ENCODE results near the gene GRM8. TPM values are rescaled to one million over a fixed set of nuclear protein-coding genes. Genes with fewer than 3 reads are reported as not detected.

GRM8 gene
- total RNA-seq, 3 donors from 2014 or later, result not detected

DNA sequence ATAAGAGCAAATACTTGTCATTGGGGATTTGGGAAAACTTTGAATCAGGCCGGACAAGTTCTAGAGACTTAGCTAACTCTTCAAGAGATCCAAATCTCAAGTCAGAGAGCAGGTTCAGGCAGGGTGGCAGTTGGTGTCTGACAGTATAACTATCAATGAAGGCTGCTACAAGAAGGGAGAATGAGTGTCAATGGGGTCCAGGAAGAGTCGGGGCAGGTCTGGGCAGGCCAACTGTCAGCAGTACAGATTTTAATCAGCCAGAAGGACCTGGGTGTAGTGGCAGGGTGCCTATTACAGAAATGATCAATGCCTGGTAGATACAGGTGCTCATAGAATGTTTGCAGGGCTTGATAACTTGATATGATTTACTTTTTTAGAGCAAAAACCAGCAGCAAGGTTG, 751.1 kb downstream of the GRM8 start:
- DNase-seq (ENCODE audit: low spot score in 2 of 2), result no peak
- TF ChIP-seq POLR2A (IDR thresholded peaks at IDR 0.05), result no peak
- no peak for TF ChIP-seq POLR2AphosphoS5 (IDR thresholded peaks at IDR 0.05)
- TF ChIP-seq, protein P1, sequence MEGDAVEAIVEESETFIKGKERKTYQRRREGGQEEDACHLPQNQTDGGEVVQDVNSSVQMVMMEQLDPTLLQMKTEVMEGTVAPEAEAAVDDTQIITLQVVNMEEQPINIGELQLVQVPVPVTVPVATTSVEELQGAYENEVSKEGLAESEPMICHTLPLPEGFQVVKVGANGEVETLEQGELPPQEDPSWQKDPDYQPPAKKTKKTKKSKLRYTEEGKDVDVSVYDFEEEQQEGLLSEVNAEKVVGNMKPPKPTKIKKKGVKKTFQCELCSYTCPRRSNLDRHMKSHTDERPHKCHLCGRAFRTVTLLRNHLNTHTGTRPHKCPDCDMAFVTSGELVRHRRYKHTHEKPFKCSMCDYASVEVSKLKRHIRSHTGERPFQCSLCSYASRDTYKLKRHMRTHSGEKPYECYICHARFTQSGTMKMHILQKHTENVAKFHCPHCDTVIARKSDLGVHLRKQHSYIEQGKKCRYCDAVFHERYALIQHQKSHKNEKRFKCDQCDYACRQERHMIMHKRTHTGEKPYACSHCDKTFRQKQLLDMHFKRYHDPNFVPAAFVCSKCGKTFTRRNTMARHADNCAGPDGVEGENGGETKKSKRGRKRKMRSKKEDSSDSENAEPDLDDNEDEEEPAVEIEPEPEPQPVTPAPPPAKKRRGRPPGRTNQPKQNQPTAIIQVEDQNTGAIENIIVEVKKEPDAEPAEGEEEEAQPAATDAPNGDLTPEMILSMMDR (IDR thresholded peaks at IDR 0.05), result no peak
- intact Hi-C loops (cut with DNase I; ENCODE audit: low total_unique reads), result no loop called here

DNA sequence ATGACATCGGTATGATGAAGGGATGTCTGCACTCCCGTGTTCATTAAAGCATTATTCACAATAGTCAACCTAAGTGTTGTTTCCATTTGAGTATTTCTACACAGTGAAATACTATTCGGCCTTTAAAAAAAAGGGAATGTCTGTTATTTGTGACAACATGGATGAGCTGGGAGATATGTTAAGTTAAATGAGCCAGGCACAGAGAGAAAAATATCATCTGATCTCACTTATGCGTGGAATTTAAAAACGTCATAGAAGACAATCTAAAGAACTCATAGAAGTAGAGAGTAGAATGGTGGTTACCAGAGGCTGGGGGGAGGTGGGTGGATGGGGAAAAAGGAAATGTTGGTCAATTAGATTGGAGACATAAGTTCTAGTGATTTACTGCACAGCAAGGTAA, 753.3 kb downstream of the GRM8 start:
- intact Hi-C loops (cut with DNase I; ENCODE audit: low total_unique reads), result no loop called here
- TF ChIP-seq POLR2AphosphoS5 (IDR thresholded peaks at IDR 0.05) (no peak), POLR2A (IDR thresholded peaks at IDR 0.05) (no peak)
- TF ChIP-seq, protein P1 (IDR thresholded peaks at IDR 0.05), result no peak
- H3K27ac ChIP-seq, result no peak overlapping the region

More for the DNA sequence above, 751.1 kb downstream of the GRM8 start:
- H3K27me3 ChIP-seq, result no peaks in the 10 kb centered on the region
- no peak overlapping the region for H3K4me3 ChIP-seq
- no peaks in the 10 kb centered on the region for H3K4me1 ChIP-seq
- H3K36me3 ChIP-seq, result no peaks in the 10 kb centered on the region
- H3K9me3 ChIP-seq, result no peaks in the 10 kb centered on the region
- no peak overlapping the region for H3K27ac ChIP-seq

GRCh38 chr7:126495733-126496132, 757.0 kb downstream of the GRM8 start:
- intact Hi-C loops (cut with DNase I; ENCODE audit: low total_unique reads), result loop anchor here (2.0 kb wide), 1 partner anchor 13 kb away; no protein-coding TSS in a partner anchor
- no peaks in the 10 kb centered on the region for H3K36me3 ChIP-seq
- no peak overlapping the region for H3K4me3 ChIP-seq
- H3K27me3 ChIP-seq, result no peaks in the 10 kb centered on the region
- H3K9me3 ChIP-seq, result no peaks in the 10 kb centered on the region
- H3K27ac ChIP-seq, result no peak overlapping the region
- no peaks in the 10 kb centered on the region for H3K4me1 ChIP-seq
- no peak for DNase-seq (ENCODE audit: low spot score in 2 of 2)
- TF ChIP-seq, protein P1 (IDR thresholded peaks at IDR 0.05), result no peak
- no peak for TF ChIP-seq POLR2A (IDR thresholded peaks at IDR 0.05)
- TF ChIP-seq POLR2AphosphoS5 (IDR thresholded peaks at IDR 0.05), result no peak

More for the DNA sequence above, 753.3 kb downstream of the GRM8 start:
- DNase-seq (ENCODE audit: low spot score in 2 of 2), result no peak
- Histone ChIP-seq H3K36me3 (no peaks in the 10 kb centered on the region), H3K4me1 (no peaks in the 10 kb centered on the region), H3K9me3 (no peaks in the 10 kb centered on the region), H3K4me3 (no peak overlapping the region), H3K27me3 (no peaks in the 10 kb centered on the region)

DNA sequence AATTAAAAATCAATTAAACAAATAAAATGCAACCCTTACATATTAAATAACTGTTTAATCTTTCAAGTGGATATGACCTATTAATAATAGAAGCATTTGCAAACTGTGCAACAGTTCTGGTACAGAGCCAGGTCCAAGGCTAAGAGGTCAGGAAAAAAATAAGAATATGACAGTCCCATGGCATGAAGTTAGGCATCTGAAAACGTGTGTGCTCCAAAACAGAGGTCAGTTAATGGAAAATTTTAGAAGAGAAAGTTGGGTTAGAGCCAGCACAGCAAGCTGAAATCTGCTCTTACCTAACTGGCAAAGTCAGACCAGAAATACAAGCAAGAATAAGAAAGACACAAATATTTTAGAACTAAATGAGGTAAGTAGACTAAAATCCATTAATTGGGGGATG, 757.7 kb downstream of the GRM8 start:
- Histone ChIP-seq H3K36me3 (no peaks in the 10 kb centered on the region), H3K4me1 (no peaks in the 10 kb centered on the region), H3K9me3 (no peaks in the 10 kb centered on the region), H3K27ac (no peak overlapping the region), H3K4me3 (no peak overlapping the region), H3K27me3 (no peaks in the 10 kb centered on the region)
- TF ChIP-seq POLR2AphosphoS5 (IDR thresholded peaks at IDR 0.05), result no peak
- no peak for TF ChIP-seq POLR2A (IDR thresholded peaks at IDR 0.05)
- TF ChIP-seq, protein P1 (IDR thresholded peaks at IDR 0.05), result no peak
- DNase-seq (ENCODE audit: low spot score in 2 of 2), result no peak
- intact Hi-C loops (cut with DNase I; ENCODE audit: low total_unique reads), result loop anchor here (2.0 kb wide), 1 partner anchor 14 kb away; no protein-coding TSS in a partner anchor

DNA sequence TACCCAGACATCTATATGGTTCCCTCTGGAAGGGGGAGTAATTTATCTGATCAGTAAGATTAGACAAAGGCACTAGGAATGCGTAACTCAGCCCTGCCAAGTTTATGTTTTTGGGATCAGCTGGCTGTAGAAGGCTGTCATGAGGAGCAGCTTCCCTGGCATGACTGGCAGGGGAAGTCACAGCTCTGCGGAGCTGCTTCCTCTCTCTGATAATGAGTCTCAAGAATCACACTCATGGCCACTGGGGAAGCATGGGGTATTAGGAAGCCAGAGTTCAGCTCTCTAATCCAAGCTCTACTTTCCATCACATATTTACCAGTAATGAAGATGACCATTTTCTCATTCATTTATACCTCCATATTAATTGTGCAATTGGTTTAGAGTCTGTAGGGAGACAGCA, 758.9 kb downstream of the GRM8 start:
- no peak for TF ChIP-seq POLR2AphosphoS5 (IDR thresholded peaks at IDR 0.05)
- TF ChIP-seq POLR2A (IDR thresholded peaks at IDR 0.05), result no peak
- TF ChIP-seq, protein P1 (IDR thresholded peaks at IDR 0.05), result no peak
- H3K36me3 ChIP-seq, result no peaks in the 10 kb centered on the region
- no peaks in the 10 kb centered on the region for H3K9me3 ChIP-seq
- DNase-seq (ENCODE audit: low spot score in 2 of 2), result no peak
- H3K4me1 ChIP-seq, result no peaks in the 10 kb centered on the region
- no peak overlapping the region for H3K4me3 ChIP-seq
- H3K27me3 ChIP-seq, result no peaks in the 10 kb centered on the region
- intact Hi-C loops (cut with DNase I; ENCODE audit: low total_unique reads), result loop anchor here (2.0 kb wide), 1 partner anchor 15 kb away; no protein-coding TSS in a partner anchor
- no peak overlapping the region for H3K27ac ChIP-seq

Measured in breast epithelium (tissue), 4 donors.